Measurements from ENCODE around the gene DNER.

- TF ChIP-seq CTCF (IDR thresholded peaks at IDR 0.05) (no peak), POLR2A (IDR thresholded peaks at IDR 0.05) (no peak)
Observed at GRCh38 chr2:229346816-229347540, 367.4 kb downstream of the DNER start.
